Measurements from ENCODE around the gene PXDN.
"Not testable (repeated sequence)": the region's sequence is repeated elsewhere in the genome, so short reads cannot be mapped to it uniquely, and the experiment has no call there.

The PXDN gene

GRCh38 chr2:1721706-1722646 lies 22.3 kb downstream of the PXDN start:
- no peak for DNase-seq

- DNase-seq = no peak
Observed at GRCh38 chr2:1718339-1719220, 25.7 kb downstream of the PXDN start.

GRCh38 chr2:1717113-1717512 lies 27.2 kb downstream of the PXDN start:
- no peak for DNase-seq

- DNase-seq = no peak
Observed at GRCh38 chr2:1716441-1716840, 27.9 kb downstream of the PXDN start.

- DNase-seq = not testable (repeated sequence)
Observed at GRCh38 chr2:1716014-1716305, 28.4 kb downstream of the PXDN start.

- DNase-seq = peak; percentile 95
Observed at GRCh38 chr2:1715184-1716013, 28.9 kb downstream of the PXDN start.

- DNase-seq = no peak
Observed at GRCh38 chr2:1714291-1715064, 29.8 kb downstream of the PXDN start.

GRCh38 chr2:1713839-1714236 lies 30.5 kb downstream of the PXDN start:
- no peak for DNase-seq

GRCh38 chr2:1713142-1713838 lies 31.0 kb downstream of the PXDN start:
- no peak for DNase-seq

GRCh38 chr2:1709946-1710560 lies 34.3 kb downstream of the PXDN start:
- DNase-seq = no peak

- no peak for DNase-seq
Observed at GRCh38 chr2:1709335-1709605, 35.0 kb downstream of the PXDN start.

GRCh38 chr2:1708476-1709334 lies 35.6 kb downstream of the PXDN start:
- peak; percentile 47 for DNase-seq

GRCh38 chr2:1707771-1708418 lies 36.4 kb downstream of the PXDN start:
- DNase-seq = peak; percentile 73

GRCh38 chr2:1706089-1706841 lies 38.0 kb downstream of the PXDN start:
- DNase-seq = not testable (repeated sequence)

GRCh38 chr2:1705557-1706076 lies 38.7 kb downstream of the PXDN start:
- no peak for DNase-seq

- DNase-seq = no peak
Observed at GRCh38 chr2:1704631-1705556, 39.4 kb downstream of the PXDN start.

- DNase-seq = no peak
Observed at GRCh38 chr2:1702186-1702565, 42.1 kb downstream of the PXDN start.
